Cerebellar nuclear complex (tissue), 1 donor: ENCODE data around the gene ABHD16B.

Experiments used
- DNase-seq, 2 experiments: peaks; one replicate each; lab custom pipeline; 2025; lab: John Stamatoyannopoulos, UW

ABHD16B gene

GRCh38 chr20:63861365-63861934, at the start of gene ABHD16B:
Gene ABHD16B, plus strand, starts transcription at chr20:63861498. Its CDS starts 43 bp downstream, at chr20:63861541.
- DNase-seq: no peak

DNA sequence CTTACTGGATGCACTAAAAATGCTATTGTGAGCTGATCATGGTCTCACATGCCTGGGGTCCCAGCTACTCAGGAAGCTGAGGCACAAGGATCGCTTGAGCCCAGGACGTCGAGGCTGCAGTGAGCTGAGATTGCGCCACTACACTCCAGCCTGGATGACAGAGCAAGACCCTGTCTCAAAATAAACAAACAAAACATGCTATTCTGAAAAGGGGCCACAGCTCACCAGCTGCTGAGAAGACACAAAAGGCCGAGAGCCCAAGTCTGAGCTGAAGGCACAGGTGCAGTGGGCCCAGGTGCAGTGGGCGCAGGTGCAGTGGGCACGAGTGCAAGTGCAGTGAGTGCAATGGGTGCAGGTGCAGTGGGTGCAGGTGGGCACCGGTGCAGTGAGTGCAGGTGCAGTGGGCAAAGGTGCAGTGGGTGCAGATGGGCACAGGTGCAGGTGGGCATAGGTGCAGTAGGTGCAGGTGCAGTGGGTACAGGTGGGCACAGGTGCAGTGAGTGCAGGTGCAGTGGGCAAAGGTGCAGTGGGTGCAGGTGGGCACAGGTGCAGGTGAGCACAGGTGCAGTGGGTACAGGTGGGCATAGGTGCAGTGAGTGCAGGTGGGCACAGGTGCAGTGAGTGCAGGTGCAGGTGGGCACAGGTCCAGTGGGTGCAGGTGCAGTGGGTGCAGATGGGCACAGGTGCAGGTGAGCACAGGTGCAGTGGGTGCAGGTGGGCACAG, 46.2 kb upstream of the ABHD16B start:
- no peak for DNase-seq

DNA sequence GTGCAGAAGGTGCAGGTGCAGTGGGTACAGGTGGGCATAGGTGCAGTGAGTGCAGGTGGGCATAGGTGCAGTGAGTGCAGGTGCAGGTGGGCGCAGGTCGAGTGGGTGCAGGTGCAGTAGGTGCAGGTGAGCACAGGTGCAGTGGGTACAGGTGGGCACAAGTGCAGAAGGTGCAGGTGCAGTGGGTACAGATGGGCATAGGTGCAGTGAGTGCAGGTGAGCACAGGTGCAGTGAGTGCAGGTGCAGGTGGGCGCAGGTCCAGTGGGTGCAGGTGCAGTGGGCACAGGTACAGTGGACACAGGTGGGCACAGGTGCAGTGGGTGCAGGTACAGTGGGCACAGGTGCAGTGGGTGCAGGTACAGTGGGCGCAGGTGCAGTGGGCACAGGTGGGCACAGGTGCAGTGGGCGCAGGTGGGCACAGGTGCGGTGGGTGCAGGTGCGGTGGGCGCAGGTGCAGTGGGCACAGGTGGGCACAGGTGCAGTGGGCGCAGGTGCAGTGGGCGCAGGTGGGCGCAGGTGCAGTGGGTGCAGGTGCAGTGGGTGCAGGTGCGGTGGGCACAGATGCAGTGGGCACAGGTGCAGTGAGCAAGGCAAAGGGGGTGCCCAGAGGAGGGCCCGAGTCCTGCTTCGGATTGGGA, 45.6 kb upstream of the ABHD16B start:
- DNase-seq: no peak

DNA sequence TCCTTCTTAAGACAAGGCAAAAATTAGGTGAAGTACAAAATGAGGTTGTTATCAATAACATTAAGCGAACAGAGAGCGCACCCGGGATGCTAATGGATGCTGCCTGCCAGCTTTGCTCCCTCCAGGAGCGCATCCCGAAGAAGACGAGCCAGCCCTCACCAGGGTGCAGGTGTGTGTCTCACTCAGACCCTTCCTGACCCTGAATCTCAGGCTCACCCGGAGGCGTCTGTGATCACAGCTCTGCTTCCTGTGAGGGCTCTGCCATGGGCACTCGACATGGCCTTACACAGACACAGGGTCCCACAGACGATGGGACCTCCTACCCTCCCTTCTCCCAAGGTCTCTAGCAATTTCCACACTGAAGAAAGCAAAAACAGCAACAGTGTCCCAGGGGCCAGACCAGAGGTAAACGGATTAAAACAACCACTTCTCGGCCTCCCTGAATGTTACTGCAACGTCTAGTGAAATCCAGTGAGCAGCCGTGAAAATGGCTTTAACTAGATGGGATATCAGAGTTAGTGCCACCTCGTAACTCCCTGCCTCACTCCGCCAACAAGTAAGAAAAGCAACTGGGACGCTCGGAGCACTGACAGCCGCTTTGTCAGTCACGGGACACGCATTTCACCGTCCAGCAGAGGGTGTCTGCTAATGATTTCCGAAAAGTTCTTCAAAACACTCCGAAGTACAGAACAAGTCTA, 41.9 kb upstream of the ABHD16B start:
- DNase-seq: no peak

DNA sequence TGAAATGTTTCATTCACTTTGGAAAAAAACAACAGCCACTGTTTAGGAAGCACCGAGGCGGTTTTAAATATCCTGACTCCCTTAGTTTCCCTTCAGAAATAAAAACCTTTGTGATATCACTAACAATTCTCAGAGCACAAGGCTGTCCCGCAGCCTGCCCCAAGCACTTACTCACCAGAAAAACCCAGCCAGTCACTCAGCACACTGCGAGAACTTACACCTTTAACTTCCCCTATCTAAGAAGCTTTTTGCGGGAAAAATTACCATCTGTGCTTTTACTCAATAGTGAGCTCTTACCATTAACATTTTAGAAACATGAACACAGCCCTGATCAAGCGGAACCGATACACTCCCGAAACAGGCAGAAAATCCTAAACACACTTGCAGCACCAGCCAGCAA, 39.5 kb upstream of the ABHD16B start:
- no peak for DNase-seq

DNA sequence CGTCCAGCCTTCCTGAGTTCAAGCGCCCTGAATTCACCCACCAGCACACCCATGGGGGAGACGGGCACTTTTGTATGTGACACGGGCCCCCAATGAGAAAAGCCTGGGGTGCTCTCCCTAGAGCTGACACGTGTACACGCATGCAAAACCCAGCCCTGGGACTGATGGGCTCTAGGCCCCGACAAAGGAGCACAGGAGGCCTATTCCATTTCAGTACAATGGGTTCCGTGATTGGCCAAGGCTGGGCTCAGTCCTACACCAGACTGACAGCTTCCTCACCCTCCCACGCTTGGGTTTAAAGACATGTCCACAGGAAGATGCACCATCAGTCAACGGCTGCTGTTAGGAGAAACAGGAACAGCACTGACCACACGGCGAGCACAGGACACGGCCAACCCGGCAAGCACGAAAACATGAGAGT, 39.0 kb upstream of the ABHD16B start:
- DNase-seq: no peak

DNA sequence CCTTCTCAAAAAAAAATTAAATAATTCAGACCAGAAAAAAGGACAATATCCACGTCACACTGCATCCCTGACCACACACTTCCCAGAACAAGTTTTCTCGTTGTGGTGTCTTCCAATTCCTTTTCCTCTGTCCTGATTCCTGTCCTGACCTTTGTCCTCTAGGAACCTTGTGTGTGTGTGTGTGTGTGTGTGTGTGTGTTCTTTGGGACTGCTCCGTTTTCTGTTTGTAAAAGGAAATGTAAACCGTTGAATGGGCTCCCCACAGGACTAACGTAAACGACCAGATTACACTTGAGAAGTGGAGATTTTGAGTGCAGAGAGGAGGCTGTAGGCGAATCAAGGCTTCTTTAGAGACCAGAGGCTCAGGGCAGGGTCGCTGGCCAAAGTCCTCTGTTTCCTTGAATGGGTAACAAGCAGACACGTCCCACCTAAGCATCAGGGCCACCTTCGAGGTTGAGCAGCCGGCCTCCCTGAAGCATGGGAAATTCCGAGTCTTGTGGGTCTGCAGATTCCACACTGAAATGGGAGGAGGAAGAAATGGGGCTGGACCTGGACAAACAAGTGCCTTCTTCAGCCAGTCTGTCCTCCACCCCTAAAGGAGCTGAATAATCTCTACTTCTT, 37.5 kb upstream of the ABHD16B start:
- DNase-seq: no peak

DNA sequence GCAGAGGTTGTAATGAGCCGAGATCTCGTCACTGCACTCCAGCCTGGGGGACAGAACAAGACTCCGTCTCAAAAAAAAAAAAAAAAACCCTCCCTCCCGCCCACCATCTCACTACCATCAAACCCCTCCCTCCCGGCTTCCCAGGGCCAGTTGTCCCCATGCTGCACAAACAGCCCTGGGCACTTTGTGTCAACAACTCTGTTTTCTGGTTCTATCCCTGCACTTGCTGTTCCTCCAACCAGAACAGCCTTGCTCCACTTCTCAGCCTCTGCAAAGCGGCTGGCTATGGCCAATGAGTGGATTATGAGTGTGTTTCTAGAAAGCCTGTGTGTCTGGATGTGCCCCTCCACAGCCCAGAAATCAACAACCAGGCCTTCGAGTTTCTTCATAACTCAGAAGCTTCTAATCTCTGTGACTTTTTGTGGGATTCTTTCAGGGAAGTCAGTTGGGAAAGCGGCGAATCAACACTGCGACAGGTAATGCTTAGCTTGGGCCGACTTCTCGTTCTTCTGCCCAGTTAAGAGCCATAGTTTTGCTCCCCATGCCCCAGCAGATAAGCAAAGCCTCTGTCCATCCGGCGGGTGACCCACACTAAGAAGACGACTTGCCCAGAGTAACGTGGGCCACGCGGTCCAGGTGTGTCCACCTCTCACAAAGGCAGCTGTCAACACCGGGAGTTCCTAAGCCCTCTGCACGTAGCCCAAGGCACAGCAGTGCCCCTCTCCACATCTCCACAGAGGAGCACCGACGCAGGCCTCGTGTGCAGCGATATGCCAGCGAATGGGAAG, 35.8 kb upstream of the ABHD16B start:
- no peak for DNase-seq

- no peak for DNase-seq
Observed at GRCh38 chr20:63826753-63827152, 34.5 kb upstream of the ABHD16B start.

GRCh38 chr20:63828124-63828523, 33.2 kb upstream of the ABHD16B start:
- DNase-seq: no peak

- no peak for DNase-seq
Observed at GRCh38 chr20:63828545-63828944, 32.8 kb upstream of the ABHD16B start.

- DNase-seq: no peak
Observed at GRCh38 chr20:63828951-63829350, 32.3 kb upstream of the ABHD16B start.

DNA sequence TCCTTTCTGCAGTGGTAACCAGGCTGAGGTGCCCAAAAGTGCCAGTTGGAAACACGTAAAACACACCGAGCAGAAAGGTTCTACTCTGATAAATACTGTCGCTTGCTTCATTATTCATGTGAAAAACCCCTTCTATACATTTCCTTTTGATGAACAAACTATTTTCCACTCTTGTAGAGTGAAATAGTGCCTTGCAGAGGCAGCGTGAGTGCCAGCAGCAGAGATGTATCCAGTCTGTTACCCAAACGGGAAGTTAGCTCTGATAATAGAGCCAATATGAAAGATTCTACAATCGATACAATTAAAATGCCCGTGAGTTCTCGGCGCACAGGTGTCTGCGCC, 31.7 kb upstream of the ABHD16B start:
- no peak for DNase-seq

DNA sequence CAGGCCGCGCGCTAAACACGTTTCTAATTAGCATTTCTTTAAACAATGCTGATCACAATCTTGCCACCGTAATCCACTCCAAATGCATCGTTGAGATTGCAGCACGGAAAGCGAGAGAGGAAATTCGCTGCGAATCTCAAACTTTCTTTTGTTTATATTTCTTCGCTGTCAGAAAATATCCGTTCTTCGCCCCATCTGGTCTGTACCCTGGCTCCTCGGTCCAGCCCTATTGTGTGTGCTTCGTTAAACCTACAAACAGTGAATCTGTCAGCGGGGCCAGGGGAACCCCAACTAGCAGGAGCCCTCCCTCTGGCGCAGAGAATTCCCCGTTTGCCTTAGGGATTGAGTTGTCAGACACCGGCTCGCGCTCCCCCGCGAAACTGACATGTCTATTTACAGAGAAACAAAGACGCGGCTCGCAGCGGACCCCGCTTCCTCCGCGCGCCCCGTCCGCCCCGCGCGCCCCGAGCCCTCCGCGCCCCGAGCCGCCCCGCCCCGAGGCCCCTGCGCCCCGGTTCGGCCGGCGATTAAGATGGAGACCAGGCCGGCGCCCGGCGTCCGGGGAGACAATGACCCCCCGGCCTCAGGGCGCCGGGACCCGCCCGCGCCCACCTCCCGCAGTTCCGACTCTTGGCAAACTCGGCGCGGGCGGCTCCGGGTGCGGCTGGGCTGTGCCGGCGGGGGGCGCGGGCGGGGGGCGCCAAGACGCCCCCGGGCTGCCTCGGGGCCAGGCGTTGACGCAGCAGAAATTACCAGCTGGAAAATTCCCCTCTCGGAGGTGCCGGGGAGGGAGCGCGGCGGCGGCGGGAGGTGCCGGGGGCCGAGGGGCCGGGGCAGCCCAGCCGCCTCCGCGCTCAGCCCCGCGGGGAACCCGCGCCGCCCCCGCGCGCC, 31.1 kb upstream of the ABHD16B start:
- DNase-seq: no peak

- DNase-seq: no peak
Observed at GRCh38 chr20:63830841-63831588, 30.3 kb upstream of the ABHD16B start, which contains the start of gene ZBTB46. Gene ZBTB46, minus strand, starts transcription at chr20:63831264. Its CDS starts 40,507 bp downstream, at chr20:63790757.

- DNase-seq: no peak
Observed at GRCh38 chr20:63831646-63831992, 29.7 kb upstream of the ABHD16B start.

GRCh38 chr20:63831993-63832686, 29.2 kb upstream of the ABHD16B start:
- DNase-seq: no peak

GRCh38 chr20:63833776-63834490, 27.4 kb upstream of the ABHD16B start:
- DNase-seq: no peak

GRCh38 chr20:63834491-63834880, 26.8 kb upstream of the ABHD16B start:
- DNase-seq: no peak
